ENCODE data around the gene SLC2A5.

GRCh38 chr1:9040659-9041030, 28.8 kb downstream of the SLC2A5 start:
- TF ChIP-seq CTCF (conservative IDR thresholded peaks at IDR 0.05), result no peak
- no peak for TF ChIP-seq EZH2 (IDR thresholded peaks at IDR 0.05; ENCODE audit: low read depth)

Measured in PC-9 (cell line).